GM21723 (cell line): Measurements from ENCODE around the gene MXI1.

Experiments used
- ATAC-seq: cut with Tn5 transposase; IDR thresholded peaks from one replicate; pipeline ENCODE4 v1.9.1; 2021; ENCODE audit warnings: mild to moderate bottlenecking, moderate library complexity; ENCODE audit not compliant: unreplicated experiment

MXI1 gene

DNA sequence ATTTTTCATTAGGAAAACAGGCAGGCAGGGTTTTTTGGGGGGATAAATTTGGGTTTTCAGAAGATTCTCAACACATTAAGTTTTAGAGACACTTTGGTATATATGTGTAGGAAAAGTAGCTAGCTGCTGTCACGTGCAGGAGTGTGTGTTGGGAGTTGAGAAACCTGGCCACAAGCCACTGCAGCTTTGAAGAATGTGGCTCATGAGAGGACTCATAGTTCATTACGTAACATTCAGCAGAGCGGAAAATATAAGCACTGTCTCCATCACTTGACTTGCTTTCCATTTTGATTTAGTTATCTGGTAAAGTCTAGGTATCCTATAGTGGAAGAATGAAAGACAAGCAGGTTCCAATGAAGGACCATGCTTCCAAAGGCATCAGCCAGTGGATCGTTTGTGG is 66.1 kb downstream of the MXI1 start:
- ATAC-seq: no peak

DNA sequence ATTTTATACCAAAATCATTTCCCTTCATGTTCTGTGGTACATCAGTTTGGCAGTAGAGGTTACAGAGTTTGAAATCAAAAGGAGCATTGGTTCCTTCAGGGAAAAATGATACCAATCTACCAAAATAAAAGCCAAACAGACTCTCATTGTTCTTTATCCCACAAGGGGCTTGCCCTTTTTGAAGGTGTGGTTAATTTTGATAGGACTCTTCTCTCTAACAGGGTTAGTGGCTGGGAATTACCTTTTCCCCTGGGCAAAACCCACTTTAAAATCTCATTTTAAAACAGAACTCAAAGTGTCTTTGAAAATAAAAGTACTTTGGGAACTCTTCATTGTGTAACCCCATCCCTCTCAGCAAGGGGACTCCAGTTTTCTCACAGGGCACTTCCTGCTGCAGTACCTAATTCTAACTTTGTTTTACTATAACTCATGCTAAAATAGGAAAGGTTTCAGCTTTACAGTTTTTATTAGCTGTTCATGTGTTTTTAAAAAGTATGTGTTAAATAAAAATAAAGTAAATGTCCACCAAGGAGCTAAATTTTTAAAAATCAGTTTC is 66.7 kb downstream of the MXI1 start:
- no peak for ATAC-seq

DNA sequence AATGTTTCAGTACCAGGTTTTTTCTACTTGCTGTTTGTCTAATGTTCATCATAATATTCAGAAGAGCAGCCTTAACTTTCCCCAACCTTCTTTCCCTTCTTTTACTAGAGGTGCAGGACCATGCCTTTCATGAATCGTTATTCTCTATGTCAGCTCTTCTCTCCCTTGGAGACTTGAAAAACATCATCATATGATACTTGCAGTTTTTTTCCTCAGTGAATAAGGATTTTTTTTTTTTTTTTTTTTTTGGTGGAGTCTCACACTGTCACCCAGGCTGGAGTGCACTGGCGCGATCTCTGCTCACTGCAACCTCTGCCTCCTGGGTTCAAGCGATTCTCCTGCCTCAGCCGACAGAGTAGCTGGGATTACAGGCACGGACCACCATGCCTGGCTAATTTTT is 67.2 kb downstream of the MXI1 start:
- ATAC-seq: no peak

DNA sequence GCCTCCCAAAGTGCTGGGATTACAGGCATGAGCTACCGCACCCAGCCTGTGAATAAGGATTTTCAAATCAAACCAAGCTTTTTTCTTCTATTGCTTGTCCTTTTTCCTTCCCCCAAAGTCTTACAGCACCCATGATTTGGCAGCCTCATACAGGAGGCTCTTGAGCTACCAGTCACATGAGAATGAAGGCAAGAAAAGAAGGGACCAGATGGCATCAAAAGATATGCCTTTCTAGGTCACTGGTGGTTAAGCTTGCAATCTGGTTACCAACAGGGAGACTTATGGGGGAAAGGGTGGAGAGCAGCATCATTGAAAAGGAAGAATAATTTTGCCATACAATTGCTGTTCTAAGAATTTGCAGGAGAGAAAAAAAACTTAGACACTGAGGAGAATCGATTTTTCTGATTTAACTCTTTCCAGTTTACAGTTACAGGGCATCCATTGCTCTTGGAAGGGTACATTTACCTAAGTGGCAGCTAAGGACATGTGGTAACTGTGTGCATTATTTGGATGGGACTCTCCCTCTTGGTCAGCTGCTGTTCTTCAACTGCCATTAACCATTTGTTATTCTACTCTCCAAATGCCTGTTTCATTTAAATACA is 67.8 kb downstream of the MXI1 start:
- ATAC-seq: no peak

DNA sequence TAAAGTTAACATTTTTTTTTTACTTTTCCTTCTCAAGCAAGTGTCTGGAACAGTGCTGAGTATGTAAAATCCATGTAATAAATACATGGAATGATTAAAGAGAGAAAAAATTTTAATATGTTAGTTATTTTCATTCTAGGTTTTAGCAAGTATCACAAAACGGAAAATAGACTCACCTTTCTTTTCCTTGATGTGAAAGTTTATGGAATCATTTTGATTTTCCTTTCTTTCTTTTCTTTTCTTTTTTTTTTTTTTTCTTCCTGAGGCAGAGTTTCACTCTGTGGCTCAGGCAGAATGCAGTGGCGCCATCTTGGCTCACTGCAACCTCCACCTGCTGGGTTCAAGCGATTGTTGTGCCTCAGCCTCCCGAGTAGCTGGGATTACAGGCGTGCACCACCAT is 69.2 kb downstream of the MXI1 start:
- ATAC-seq: no peak

- no peak for ATAC-seq
These were observed 70.2 kb downstream of the MXI1 start for GRCh38 chr10:110277591-110277990.

GRCh38 chr10:110278562-110279406 is 71.4 kb downstream of the MXI1 start:
- ATAC-seq: no peak

GRCh38 chr10:110279407-110279986 is 72.1 kb downstream of the MXI1 start:
- no peak for ATAC-seq

- ATAC-seq: no peak
These were observed 76.9 kb downstream of the MXI1 start for GRCh38 chr10:110284262-110284661.

GRCh38 chr10:110285501-110285900 is 78.1 kb downstream of the MXI1 start:
- ATAC-seq: no peak

DNA sequence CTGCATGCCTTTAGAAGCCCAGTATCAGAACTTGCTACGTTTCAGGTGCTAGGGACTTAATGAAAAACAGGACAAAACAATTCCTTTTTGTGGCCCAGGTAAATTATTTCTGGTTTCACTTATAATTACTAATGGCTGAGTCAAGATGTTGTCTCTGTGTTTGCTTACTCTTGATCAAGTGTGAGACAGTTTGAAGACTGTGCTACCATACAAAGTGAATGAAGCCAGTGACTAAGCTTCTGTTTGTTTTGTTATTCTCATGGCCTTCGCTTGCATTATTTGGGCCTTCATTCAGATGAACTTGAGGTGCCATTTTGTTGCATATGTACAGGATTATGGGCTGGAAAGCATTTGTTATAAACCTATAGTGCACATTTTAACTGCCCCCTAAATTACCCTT is 79.4 kb downstream of the MXI1 start:
- no peak for ATAC-seq

- ATAC-seq: no peak
These were observed 89.6 kb downstream of the MXI1 start for GRCh38 chr10:110296966-110297365.

DNA sequence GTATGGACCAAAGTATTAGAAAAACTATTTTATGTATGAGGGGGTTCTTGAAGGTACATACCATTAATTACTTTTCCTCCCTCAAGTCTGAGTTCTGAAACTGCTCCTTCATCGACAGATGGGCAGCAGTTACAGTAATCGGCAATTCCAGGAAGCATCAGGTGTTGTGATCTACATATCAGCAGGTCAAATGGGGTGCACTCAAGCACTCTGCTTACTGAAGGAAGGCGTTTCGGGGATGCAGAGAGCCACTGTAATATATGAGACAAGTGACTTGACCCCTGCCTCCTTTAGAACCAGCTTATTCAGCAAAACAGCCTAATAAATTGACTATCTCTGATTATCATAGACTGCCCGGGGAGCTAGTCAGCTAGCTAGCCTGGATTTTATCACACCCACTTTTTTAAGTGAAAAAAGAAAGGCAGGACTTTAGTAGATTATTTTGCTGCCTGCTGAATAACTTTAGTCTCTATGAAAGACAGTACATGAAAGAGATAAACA is 93.1 kb downstream of the MXI1 start:
- ATAC-seq: no peak

- ATAC-seq: no peak
These were observed 96.3 kb downstream of the MXI1 start for GRCh38 chr10:110303681-110304080.

- peak; percentile 48 for ATAC-seq
These were observed 97.0 kb downstream of the MXI1 start for GRCh38 chr10:110304394-110304779.

GRCh38 chr10:110304780-110305421 is 97.5 kb downstream of the MXI1 start, which contains the start of gene SMNDC1:
TSS of gene SMNDC1 (minus strand) at chr10:110304920. CDS start at chr10:110303587, 1,333 bp downstream.
- ATAC-seq: peak; percentile 89

DNA sequence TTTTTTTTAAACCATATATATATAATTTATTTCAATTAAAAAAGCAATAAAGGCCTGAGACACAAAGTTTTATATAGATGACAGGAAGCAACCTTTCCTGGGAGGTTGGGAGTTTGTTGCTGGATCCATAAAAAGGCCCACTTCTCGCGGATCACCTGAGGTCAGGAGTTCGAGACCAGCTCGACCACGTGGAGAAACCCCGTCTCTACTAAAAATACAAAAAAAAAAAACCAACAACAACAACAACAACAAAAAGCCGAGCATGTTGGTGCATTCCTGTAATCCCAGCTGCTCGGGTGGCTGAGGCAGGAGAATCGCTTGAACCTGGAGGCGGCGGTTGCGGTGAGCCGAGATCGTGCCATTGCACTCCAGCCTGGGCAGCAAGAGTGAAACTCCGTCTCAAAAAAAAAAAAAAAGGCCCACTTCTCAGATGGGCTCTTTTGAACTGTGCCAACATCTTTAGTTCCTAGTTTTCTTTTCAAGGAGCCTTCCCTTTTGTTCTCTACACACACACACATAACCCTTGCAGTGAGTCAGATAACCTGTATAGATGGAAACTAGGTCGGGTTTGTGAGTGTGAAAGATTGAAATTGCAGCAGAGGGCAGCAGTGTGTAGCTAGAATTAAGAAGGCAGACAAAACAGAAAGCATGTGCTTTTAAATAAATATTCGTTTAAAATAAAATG is 98.5 kb downstream of the MXI1 start:
- ATAC-seq: peak; percentile 57

DNA sequence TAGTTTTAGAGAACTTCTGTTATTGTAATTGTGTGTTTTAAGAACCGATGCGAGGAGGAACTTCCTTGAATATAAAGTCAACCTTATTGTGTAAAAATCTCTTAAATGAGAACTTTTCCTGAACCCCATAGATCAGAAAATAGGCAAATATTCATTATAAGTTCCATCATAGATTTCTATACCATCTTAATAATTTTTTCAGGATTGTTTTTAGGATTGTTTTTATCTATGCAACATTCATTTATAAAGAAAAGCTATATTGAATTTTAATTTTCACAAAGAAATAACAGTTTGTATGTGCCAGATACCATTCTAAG is 99.0 kb downstream of the MXI1 start:
- ATAC-seq: no peak

DNA sequence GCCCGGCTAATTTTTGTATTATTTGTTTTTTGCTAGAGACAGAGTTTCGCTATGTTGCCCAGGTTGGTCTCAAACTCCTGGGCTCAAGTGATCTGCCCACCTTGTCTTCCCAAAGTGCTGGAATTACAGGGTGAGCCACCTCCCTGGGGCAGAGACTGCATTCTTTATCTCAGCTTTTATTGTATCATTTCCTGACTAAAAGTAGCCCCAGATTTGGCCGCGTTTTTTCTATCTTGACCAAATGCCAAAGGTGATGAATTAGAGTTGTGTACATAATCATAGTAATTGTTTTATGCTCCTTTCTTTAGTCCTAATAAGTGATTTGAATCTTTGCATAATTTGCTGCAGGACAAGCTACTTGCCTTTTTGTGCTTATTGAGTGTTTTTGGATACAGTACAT is 100.4 kb downstream of the MXI1 start:
- no peak for ATAC-seq

DNA sequence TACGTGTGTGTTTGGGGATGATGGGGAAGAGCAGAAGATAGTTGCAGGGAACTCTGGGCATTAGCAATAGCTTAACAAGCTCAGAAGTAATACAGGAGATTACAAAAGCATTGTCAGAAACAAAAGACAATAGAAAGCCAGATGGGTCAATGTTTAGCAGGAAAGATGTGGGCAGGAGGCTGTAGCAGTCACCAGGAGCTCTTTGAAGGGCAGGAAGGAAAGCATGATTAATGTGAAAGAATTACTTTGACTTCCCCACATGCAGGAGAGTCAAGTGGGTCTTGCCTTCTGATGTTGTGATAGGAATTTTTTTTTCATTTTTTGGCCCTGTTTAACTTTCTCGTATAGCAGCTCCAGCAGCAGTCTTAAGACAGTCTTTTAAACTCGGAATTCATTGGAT is 103.3 kb downstream of the MXI1 start:
- no peak for ATAC-seq
